Neutrophil (primary cell): ENCODE data around the gene PIK3CD.
A peak's percentile ranks its signal among the peaks of the same experiment; 100 is the strongest.

Experiments used
- H3K27ac ChIP-seq: fragments of 200-600 bp; sonication (generic); 2 replicates; pipeline ENCODE4 v1.5.1; 2016; ENCODE audit warnings: mild to moderate bottlenecking, moderate library complexity
- H3K27me3 ChIP-seq: fragments of 200-600 bp; sonication (generic); 2 replicates; pipeline ENCODE4 v1.6.0; 2016; ENCODE audit warnings: mild to moderate bottlenecking
- H3K36me3 ChIP-seq: fragments of 200-600 bp; sonication (generic); 2 replicates; pipeline ENCODE4 v1.5.1; 2017
- H3K4me1 ChIP-seq, 2 experiments: fragments of 200-600 bp in 1 of 2; sonication (generic) in 1 of 2; 1 replicate in 1 of 2; 2 replicates in 1 of 2; pipeline versions ENCODE4 v1.5.1 to v1.6.1; 2013 to 2016; ENCODE audit warnings: low read depth in 1 of 2, low read length in 1 of 2, mild to moderate bottlenecking in 1 of 2, moderate library complexity in 1 of 2; ENCODE audit not compliant: control insufficient read depth in 1 of 2, insufficient read depth in 1 of 2
- H3K4me3 ChIP-seq, 2 experiments: fragments of 200-600 bp in 1 of 2; sonication (generic) in 1 of 2; 1 replicate in 1 of 2; 2 replicates in 1 of 2; pipeline ENCODE4 v1.5.1; 2013 to 2016; ENCODE audit warnings: low read depth in 1 of 2, low read length in 1 of 2, mild to moderate bottlenecking in 1 of 2, moderate library complexity in 1 of 2
- H3K9me3 ChIP-seq: fragments of 200-600 bp; sonication (generic); 2 replicates; pipeline ENCODE4 v1.5.1; 2016
- CTCF ChIP-seq: fragments of 200-600 bp; sonication (generic); IDR thresholded peaks from 2 replicates; pipeline ENCODE4 v1.5.1; 2016; ENCODE audit warnings: antibody characterized with exemption

The PIK3CD gene

DNA sequence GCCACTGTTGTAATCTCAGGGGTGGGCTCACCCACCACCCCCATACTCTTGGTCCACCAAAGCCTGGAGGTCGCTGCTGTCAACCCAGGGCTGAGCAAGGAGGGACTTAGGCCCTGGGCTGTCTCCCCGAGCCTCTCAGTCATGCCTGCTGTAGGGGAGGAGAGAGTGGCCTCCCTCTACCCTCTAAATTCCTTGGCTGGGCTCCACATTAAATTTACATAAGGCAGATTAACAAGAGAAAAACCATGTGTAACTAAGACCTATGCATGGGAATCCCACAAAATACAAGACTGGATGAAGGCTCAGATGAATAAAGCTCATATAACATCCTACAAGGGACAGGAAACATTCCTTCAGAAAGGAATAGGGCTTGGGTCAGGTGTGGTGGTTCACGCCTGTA is 1.8 kb upstream of the PIK3CD start:
- no peak for TF ChIP-seq CTCF
- no peaks in the 10 kb centered on the region for H3K27me3 ChIP-seq
- H3K36me3 ChIP-seq: no peaks in the 10 kb centered on the region
- H3K9me3 ChIP-seq: no peaks in the 10 kb centered on the region
- peaks cover 64 to 68% of the 10 kb centered on the region in 2 experiments for H3K4me1 ChIP-seq
- no peak overlapping the region for H3K4me3 ChIP-seq
- peak overlapping the region; percentile 4 for H3K27ac ChIP-seq

DNA sequence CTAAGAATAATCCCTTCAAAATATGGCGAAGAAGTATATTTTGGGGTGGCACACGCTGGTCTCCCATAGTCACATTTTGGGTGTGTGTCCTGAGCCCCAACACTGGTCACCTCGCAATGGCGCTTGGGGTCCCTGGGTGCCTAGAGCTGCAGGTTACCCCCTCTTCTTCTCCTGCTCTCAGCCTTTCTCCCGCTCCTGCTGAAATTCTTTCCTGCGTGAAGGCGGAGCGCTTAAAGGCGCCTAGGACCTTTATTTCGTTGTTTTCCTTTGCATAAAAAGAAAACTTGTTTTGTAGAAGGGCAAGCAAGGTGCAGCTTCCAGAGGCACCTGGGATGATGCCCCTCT is 339 bp upstream of the PIK3CD start:
- H3K4me3 ChIP-seq: peak overlapping the region; percentile 97 to 99
- peak overlapping the region; percentile 100 for H3K27ac ChIP-seq
- H3K27me3 ChIP-seq: no peaks in the 10 kb centered on the region
- H3K4me1 ChIP-seq: peaks cover 60 to 68% of the 10 kb centered on the region in 2 experiments
- no peaks in the 10 kb centered on the region for H3K36me3 ChIP-seq
- TF ChIP-seq CTCF: no peak
- H3K9me3 ChIP-seq: no peaks in the 10 kb centered on the region

- Histone ChIP-seq H3K4me3 (peak overlapping the region; percentile 97 to 99), H3K36me3 (peaks cover 1% of the 10 kb centered on the region), H3K27me3 (no peaks in the 10 kb centered on the region), H3K4me1 (peaks cover 65 to 70% of the 10 kb centered on the region in 2 experiments), H3K27ac (peak overlapping the region; percentile 100), H3K9me3 (no peaks in the 10 kb centered on the region)
- no peak for TF ChIP-seq CTCF
Observed at GRCh38 chr1:9652379-9653209, 1.1 kb downstream of the PIK3CD start.

- H3K4me3 ChIP-seq: peak overlapping the region; percentile 97 to 99
- no peak for TF ChIP-seq CTCF
- H3K36me3 ChIP-seq: peaks cover 3% of the 10 kb centered on the region
- H3K9me3 ChIP-seq: no peaks in the 10 kb centered on the region
- H3K27ac ChIP-seq: peak overlapping the region; percentile 100
- H3K4me1 ChIP-seq: peaks cover 65 to 73% of the 10 kb centered on the region in 2 experiments
- no peaks in the 10 kb centered on the region for H3K27me3 ChIP-seq
Observed at GRCh38 chr1:9653210-9653490, 1.6 kb downstream of the PIK3CD start.

DNA sequence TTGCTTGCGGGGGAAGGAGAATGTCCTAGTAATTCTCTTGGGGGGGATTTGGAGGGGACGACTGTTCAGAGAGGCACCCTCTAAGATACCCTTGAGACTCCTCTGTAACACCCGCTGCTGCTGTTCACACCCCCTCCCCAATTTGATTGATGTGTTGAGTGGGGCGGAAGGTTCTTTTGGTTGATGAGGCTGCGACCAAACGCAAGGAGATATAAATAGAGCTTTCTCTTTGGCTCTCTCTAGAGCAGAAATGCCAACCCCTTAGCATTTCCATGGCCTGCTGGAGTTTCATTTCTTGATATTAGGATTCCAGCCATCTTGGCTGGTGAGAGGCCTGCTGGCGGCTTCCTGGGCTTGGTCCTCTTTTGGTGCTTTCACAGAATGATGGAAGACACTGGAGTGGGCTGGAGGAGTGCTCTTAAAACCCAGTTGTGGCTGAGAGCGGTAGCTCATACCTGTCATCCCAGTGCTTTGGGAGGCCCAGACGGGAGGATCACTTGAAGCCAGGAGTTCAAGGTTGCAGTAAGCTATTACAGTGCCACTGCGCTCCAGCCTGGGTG is 2.0 kb downstream of the PIK3CD start:
- no peaks in the 10 kb centered on the region for H3K27me3 ChIP-seq

More for the DNA sequence above, 2.0 kb downstream of the PIK3CD start:
- Histone ChIP-seq H3K4me1 (peaks cover 67 to 77% of the 10 kb centered on the region in 2 experiments), H3K9me3 (no peaks in the 10 kb centered on the region), H3K36me3 (peaks cover 3% of the 10 kb centered on the region), H3K27ac (peak overlapping the region; percentile 100), H3K4me3 (peak overlapping the region; percentile 97 to 99)
- no peak for TF ChIP-seq CTCF
